Bronchial epithelial cell (primary cell): ENCODE results near the gene CCNJL. TPM values are rescaled to one million over a fixed set of nuclear protein-coding genes. Genes with fewer than 3 reads are reported as not detected.

ENCODE experiments used
- DNase-seq: peaks from one replicate; pipeline ENCODE4 v3.0.0-alpha.2; 2010; ENCODE audit warnings: low read depth
- FAIRE-seq: peaks from 2 replicates; lab custom pipeline; 2011; peaks lifted over from hg19 to GRCh38; lab: Jason Lieb, UNC
- H3K27me3 ChIP-seq: 2 replicates; pipeline ENCODE4 v1.5.1; 2011; ENCODE audit warnings: low read length; ENCODE audit not compliant: control insufficient read depth, insufficient read depth
- H3K36me3 ChIP-seq: 2 replicates; pipeline ENCODE4 v1.5.1; 2011; ENCODE audit warnings: low read length; ENCODE audit not compliant: control insufficient read depth, insufficient read depth
- H3K4me3 ChIP-seq: 2 replicates; pipeline ENCODE4 v1.5.1; 2011; ENCODE audit warnings: mild to moderate bottlenecking, low read depth, low read length, control low read depth
- total RNA-seq: library from RNA; depleted of rRNA; stranded (reverse); fragments of >200 nt; gene quantifications from 2 replicates; pipeline ENCODE4 v1.2.1, GENCODE V29; 2014
- TF ChIP-seq, protein P1 (sequence below): IDR thresholded peaks from 2 replicates; pipeline ENCODE4 v1.5.1; 2011; ENCODE audit warnings: mild to moderate bottlenecking, moderate library complexity, low read length, control low read depth, inconsistent platforms; ENCODE audit not compliant: insufficient read depth, severe bottlenecking

The CCNJL gene
- total RNA-seq, 1 donor from 2014 or later = 4.2 TPM

DNA sequence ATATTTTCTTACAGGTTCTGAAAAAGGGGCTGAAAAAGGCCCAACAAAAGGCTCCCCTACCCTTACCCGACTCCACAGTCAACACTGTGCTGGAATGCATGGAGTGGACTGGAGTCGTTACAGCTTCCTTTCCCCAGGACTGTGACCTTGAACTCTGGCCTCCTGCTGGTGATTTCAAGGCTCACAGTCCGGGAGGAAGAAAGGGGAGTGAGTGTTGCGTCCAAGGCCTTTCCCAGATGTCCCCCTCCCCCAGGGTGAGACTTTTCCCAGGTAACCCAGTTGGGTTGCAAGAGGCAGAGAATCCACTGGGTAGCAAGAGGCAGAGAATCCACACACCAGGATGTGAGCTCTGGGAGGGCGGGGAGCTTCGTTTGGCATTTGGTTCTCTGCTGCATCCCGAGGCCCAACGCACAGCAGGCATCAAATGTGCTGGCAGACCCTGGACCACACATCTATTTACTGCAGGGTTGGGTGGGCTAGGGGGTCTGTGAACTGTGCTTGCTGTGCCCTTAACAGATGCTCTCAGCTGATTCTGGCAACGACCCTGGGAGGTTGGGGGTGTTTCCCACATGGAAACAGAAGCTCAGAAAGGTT lies 45.5 kb downstream of the CCNJL start:
- Histone ChIP-seq H3K36me3 (peaks cover 1% of the 10 kb centered on the region), H3K4me3 (no peak overlapping the region), H3K27me3 (no peaks in the 10 kb centered on the region)
- FAIRE-seq (no peak), DNase-seq (no peak)
- TF ChIP-seq, protein P1, sequence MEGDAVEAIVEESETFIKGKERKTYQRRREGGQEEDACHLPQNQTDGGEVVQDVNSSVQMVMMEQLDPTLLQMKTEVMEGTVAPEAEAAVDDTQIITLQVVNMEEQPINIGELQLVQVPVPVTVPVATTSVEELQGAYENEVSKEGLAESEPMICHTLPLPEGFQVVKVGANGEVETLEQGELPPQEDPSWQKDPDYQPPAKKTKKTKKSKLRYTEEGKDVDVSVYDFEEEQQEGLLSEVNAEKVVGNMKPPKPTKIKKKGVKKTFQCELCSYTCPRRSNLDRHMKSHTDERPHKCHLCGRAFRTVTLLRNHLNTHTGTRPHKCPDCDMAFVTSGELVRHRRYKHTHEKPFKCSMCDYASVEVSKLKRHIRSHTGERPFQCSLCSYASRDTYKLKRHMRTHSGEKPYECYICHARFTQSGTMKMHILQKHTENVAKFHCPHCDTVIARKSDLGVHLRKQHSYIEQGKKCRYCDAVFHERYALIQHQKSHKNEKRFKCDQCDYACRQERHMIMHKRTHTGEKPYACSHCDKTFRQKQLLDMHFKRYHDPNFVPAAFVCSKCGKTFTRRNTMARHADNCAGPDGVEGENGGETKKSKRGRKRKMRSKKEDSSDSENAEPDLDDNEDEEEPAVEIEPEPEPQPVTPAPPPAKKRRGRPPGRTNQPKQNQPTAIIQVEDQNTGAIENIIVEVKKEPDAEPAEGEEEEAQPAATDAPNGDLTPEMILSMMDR = no peak

DNA sequence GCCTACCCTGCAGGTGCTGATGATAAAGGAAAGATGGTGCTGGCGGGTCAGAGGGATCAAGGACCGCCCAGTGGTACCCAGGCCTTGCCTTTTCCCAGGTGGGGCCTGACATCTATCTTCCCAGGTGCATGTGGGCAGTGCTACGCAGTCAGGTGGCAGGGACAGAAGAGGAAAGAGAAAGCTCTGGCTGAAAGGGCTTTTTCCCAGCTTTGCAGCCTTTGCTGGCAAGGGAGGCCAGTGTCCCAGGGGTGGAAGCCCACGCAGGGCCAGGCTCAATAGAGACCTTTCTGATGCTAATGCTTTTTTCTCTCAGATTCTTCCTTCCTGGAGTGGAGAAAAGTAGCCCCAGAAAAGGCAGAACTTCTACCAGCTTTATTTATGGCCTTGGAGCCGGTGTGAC lies 46.3 kb downstream of the CCNJL start:
- TF ChIP-seq, protein P1 = no peak
- Histone ChIP-seq H3K4me3 (no peak overlapping the region), H3K27me3 (no peaks in the 10 kb centered on the region), H3K36me3 (peaks cover 1% of the 10 kb centered on the region)
- FAIRE-seq (no peak), DNase-seq (no peak)

DNA sequence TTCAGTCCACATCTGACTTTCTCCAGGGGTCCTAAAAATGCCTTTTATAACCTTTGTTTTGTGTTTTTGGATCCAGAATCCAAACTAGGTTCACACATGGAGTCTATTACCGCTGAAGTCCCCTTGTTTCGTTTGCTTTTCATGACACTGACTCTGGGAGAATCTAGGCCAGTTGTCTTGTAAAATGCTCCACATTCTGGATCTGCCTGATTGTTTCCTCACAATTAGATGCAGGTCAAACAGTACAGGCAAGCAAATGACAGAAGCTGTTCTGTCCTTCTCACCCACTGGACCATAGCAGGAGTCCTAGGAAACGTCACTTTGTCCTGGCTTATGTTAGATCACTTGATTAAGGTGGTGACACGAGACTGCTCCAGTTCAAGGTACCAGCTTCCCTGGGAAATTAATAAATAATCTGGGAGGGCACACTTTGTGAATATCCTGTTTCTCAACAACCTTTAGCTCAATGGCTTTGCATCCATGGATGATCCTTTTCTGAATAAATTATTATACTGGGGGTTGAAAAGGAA lies 49.0 kb downstream of the CCNJL start:
- TF ChIP-seq, protein P1 = no peak
- FAIRE-seq (no peak), DNase-seq (no peak)
- peaks cover 7% of the 10 kb centered on the region for H3K36me3 ChIP-seq
- H3K27me3 ChIP-seq = no peaks in the 10 kb centered on the region
- H3K4me3 ChIP-seq = no peak overlapping the region

DNA sequence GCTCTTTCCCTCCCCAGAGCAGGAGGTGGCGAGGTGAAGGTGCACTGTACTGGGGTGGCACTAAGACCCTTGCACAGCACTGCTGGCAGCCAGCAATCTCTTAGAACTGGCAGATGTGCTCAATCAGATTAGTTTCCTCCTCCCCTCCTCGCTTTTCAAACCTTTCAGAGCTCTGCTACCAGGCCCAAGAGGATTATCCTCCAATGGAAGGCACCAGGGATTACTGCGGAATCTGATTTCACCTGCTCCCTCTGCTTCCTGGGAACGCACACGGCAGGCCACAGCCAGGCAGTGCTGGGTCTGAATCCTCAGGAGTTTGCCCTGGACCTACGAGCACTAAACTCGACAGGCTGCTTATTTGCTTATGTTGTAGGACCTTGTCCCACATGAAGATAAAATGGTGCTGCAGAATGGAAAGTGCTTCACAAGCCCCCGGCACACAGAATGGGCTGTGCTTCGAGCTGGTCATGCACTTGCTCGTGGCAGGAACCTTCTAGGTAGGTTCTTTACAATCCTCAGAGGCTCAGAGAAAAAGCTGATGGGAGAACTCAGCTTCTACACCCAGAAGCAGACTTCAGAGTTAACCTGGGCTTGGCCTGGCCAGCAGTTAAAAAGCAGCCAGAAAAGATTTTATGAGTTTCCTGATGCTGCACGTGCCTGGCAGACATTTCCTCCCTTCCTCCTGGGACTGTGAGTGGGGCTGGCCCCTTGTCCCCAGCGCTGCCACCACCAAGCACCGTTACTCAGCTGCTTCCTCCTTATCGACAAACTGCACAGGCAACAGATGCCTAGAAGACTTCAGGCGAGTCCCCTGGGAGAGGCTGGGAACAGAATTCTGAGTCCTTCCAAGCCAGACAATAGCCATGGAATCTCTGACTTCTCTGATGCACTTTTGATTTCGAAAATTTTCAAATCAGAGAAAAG lies 50.0 kb downstream of the CCNJL start:
- no peak for DNase-seq
- TF ChIP-seq, protein P1 = no peak
- no peak overlapping the region for H3K4me3 ChIP-seq
- no peaks in the 10 kb centered on the region for H3K27me3 ChIP-seq
- FAIRE-seq = no peak
- H3K36me3 ChIP-seq = peaks cover 7% of the 10 kb centered on the region

DNA sequence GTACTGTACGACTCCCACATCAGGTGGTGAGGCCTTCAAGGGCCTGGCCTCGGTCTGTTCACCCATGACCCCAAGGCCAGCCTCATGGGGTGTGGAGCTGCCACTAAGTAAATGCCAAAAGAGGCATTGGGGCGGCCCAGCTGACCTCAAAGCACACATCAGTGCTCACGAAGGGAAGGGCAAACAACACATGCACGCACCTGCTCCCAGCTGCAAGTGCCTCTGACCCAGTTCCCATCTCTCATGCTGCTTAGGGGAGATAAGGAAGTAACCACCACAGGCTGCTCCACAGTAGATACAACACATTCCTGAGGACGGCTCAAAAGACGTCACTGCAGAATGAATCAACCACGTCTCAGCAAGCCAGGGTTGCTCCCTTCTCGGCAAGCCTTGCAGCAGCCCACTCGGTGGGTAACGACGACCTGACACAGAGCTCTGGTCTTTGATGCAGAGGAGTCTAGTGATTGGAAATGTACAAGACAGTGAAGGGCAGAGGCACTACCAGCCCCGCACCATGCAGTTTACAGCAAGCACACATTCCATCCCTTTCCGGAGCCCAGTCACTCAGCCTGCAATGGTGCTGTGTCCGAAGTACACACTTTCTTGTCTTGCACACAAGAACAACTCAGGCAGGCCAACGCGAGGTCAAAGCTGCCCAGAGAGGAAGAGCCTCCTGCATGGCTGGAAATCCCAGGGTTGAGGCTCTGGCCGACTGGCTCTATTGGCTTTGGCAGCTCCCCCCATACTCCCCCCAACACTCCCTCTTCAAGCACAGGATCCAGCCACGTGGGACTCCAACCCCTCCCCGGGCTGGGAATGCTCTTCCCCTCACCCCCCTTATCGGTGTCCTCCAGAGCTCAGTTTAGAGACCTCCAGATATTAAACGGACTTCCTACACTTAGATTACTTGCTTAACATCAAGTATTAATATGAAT lies 51.2 kb downstream of the CCNJL start:
- peak; percentile 72 for DNase-seq
- Histone ChIP-seq H3K36me3 (peaks cover 7% of the 10 kb centered on the region), H3K4me3 (no peak overlapping the region), H3K27me3 (no peaks in the 10 kb centered on the region)
- peak; percentile 86 for FAIRE-seq
- TF ChIP-seq, protein P1 = no peak
